ENCODE data around the gene CUBN. TPM values are rescaled to one million over a fixed set of nuclear protein-coding genes. Genes with fewer than 3 reads are reported as not detected.

Gene CUBN
- total and polyA plus RNA-seq, 9 of the 15 experiments (the other 6 are each of a cell fraction or from before 2014, with no cell fraction given): 0.04 to 0.33 (median 0.09) TPM

DNA sequence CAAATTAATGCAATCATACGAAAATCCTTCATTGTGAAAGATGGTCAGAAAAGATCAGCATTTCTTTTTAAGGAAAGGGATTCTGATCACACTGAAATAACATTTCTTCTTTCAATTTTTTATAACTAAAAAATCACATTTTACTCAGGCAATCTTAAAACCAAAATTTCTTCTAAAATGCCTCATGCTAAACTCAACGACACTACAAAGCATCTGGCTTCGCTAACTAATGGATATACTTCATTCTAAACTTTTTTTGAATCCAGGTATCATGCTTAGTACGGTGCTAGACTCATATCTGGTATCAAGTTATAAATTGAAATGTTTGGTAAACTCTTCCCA is 100.4 kb downstream of the CUBN start (continued):
- TF ChIP-seq, protein P1, sequence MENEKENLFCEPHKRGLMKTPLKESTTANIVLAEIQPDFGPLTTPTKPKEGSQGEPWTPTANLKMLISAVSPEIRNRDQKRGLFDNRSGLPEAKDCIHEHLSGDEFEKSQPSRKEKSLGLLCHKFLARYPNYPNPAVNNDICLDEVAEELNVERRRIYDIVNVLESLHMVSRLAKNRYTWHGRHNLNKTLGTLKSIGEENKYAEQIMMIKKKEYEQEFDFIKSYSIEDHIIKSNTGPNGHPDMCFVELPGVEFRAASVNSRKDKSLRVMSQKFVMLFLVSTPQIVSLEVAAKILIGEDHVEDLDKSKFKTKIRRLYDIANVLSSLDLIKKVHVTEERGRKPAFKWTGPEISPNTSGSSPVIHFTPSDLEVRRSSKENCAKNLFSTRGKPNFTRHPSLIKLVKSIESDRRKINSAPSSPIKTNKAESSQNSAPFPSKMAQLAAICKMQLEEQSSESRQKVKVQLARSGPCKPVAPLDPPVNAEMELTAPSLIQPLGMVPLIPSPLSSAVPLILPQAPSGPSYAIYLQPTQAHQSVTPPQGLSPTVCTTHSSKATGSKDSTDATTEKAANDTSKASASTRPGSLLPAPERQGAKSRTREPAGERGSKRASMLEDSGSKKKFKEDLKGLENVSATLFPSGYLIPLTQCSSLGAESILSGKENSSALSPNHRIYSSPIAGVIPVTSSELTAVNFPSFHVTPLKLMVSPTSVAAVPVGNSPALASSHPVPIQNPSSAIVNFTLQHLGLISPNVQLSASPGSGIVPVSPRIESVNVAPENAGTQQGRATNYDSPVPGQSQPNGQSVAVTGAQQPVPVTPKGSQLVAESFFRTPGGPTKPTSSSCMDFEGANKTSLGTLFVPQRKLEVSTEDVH (IDR thresholded peaks at IDR 0.05; ENCODE audit: low read depth, partially characterized antibody): no peak
- TF ChIP-seq NFATC3 (IDR thresholded peaks at IDR 0.05) (0 out of 2 replicates have a peak, but pooled peaks have one; percentile 10), POLR2H (tag; IDR thresholded peaks at IDR 0.05; ENCODE audit: low read depth) (peak; percentile 74)
- TF ChIP-seq, protein P2, sequence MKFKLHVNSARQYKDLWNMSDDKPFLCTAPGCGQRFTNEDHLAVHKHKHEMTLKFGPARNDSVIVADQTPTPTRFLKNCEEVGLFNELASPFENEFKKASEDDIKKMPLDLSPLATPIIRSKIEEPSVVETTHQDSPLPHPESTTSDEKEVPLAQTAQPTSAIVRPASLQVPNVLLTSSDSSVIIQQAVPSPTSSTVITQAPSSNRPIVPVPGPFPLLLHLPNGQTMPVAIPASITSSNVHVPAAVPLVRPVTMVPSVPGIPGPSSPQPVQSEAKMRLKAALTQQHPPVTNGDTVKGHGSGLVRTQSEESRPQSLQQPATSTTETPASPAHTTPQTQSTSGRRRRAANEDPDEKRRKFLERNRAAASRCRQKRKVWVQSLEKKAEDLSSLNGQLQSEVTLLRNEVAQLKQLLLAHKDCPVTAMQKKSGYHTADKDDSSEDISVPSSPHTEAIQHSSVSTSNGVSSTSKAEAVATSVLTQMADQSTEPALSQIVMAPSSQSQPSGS (CRISPR knock-in tag; IDR thresholded peaks at IDR 0.05): no peak

DNA sequence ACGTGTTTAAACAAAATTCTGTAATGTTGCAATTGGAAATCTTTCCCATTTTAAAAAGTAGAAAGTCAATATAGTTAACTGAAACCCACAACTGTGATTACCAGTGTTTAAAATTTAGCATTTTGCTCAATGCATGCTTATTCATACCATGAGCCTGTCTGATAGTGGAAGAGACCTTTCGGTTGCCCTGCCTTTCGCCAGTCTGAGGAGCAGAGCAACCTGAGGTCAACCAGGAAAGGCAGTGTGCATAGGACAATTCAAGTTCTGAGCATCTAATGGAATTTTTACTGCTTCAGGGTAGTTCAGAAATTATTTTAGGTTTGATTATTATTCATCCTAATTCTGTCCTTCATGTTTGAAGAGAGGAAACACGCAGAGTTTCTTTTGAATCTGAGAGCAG is 100.8 kb downstream of the CUBN start:
- peak; percentile 65 for FAIRE-seq
- intact Hi-C loops (cut with micrococcal nuclease): loop anchor here (5.0 kb wide), 1 partner anchor 89 kb away; no protein-coding TSS in a partner anchor

More for the DNA sequence above, 100.8 kb downstream of the CUBN start:
- Histone ChIP-seq H3K4me2 (ENCODE audit: insufficient read depth, low read length) (peak overlapping the region; percentile 32; the same call in 1 of the 2 replicates), H3K9me1 (ENCODE audit: control insufficient read depth, insufficient read depth, low read length) (no peaks in the 10 kb centered on the region), H3K27me3 (ENCODE audit: control insufficient read depth in 2 of 2, insufficient read depth in 2 of 2, low read length in 2 of 2) (no peaks in the 10 kb centered on the region), H3K79me2 (ENCODE audit: control insufficient read depth, insufficient read depth, low read length) (no peaks in the 10 kb centered on the region), H3K27ac (ENCODE audit: extremely low read depth, low read depth, low read length) (peak overlapping the region; percentile 26; the same call in 2 of the 3 replicates), H3K4me3 (no peak overlapping the region), H3K36me3 (ENCODE audit: control insufficient read depth, insufficient read depth, low read length) (no peaks in the 10 kb centered on the region), H3K9me3 (replicated peaks; ENCODE audit: control insufficient read depth, insufficient read depth, low read depth, low read length) (no peaks in the 10 kb centered on the region), H3K4me1 (replicated peaks in 1 of 2; ENCODE audit: control insufficient read depth in 2 of 2, insufficient read depth in 2 of 2, low read length in 2 of 2) (peaks cover 4 to 27% of the 10 kb centered on the region in 2 experiments; a peak in 4 of 5 replicates), H3K9ac (ENCODE audit: insufficient read depth in 1 of 2, low read depth in 2 of 2, low read length in 2 of 2) (peak overlapping the region in 1 of 2 experiments; percentile 7; a peak in 2 of 4 replicates), H2AFZ (ENCODE audit: low read depth, low read length) (peak overlapping the region; percentile 16; the same call in 1 of the 2 replicates), H4K20me1 (replicated peaks; ENCODE audit: control insufficient read depth, insufficient read depth, low read length) (no peaks in the 10 kb centered on the region)
- POLR2A ChIA-PET: interaction anchor here (0.8 to 0.9 kb wide), 2 partner anchors 18 to 19 kb away, joined by 3 to 4 read pairs; no protein-coding TSS in a partner anchor
- in situ Hi-C loops (cut with MboI): no loop called here
- ATAC-seq: peak; percentile 72
- TF ChIP-seq IRF2 (CRISPR knock-in tag; IDR thresholded peaks at IDR 0.05) (no peak), RBM34 (IDR thresholded peaks at IDR 0.05; ENCODE audit: borderline replicate concordance, insufficient read depth, low read length) (no peak), ZNF175 (CRISPR knock-in tag; IDR thresholded peaks at IDR 0.05; ENCODE audit: low read depth) (peak; percentile 78; the same call in 1 of the 2 replicates)
- TF ChIP-seq, protein P3, sequence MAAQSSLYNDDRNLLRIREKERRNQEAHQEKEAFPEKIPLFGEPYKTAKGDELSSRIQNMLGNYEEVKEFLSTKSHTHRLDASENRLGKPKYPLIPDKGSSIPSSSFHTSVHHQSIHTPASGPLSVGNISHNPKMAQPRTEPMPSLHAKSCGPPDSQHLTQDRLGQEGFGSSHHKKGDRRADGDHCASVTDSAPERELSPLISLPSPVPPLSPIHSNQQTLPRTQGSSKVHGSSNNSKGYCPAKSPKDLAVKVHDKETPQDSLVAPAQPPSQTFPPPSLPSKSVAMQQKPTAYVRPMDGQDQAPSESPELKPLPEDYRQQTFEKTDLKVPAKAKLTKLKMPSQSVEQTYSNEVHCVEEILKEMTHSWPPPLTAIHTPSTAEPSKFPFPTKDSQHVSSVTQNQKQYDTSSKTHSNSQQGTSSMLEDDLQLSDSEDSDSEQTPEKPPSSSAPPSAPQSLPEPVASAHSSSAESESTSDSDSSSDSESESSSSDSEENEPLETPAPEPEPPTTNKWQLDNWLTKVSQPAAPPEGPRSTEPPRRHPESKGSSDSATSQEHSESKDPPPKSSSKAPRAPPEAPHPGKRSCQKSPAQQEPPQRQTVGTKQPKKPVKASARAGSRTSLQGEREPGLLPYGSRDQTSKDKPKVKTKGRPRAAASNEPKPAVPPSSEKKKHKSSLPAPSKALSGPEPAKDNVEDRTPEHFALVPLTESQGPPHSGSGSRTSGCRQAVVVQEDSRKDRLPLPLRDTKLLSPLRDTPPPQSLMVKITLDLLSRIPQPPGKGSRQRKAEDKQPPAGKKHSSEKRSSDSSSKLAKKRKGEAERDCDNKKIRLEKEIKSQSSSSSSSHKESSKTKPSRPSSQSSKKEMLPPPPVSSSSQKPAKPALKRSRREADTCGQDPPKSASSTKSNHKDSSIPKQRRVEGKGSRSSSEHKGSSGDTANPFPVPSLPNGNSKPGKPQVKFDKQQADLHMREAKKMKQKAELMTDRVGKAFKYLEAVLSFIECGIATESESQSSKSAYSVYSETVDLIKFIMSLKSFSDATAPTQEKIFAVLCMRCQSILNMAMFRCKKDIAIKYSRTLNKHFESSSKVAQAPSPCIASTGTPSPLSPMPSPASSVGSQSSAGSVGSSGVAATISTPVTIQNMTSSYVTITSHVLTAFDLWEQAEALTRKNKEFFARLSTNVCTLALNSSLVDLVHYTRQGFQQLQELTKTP (IDR thresholded peaks at IDR 0.05; ENCODE audit: low read depth in 1 of 2, partially characterized antibody in 2 of 2): peak in 1 of 2 experiments; percentile 7
- 9% methylated on average over 4 of the region's 4 CpGs for WGBS (ENCODE audit: insufficient coverage, low coverage, missing lambda C conversion rate)
- DNase-seq (ENCODE audit: extremely low read depth in 1 of 4, low spot score in 3 of 4): peak in 2 of 4 experiments; percentile 17 to 53
- no TSS peak for BruUV-seq (replicated peaks)
- CTCF ChIA-PET (ENCODE audit: low intra/inter-chr PET ratio): interaction anchor here (0.6 kb wide), 1 partner anchor 1158 kb away, joined by 5 read pairs; no protein-coding TSS in a partner anchor

Data from K562 (cell line).